Mesothelial cell of epicardium (in vitro differentiated cells): ENCODE data around the gene HUWE1. TPM values are rescaled to one million over a fixed set of nuclear protein-coding genes. Genes with fewer than 3 reads are reported as not detected.

Source experiments
- DNase-seq, 2 experiments: peaks; one replicate each; pipeline ENCODE4 v3.0.0; 2021; ENCODE audit warnings: low spot score in 2 of 2; ENCODE audit not compliant: unreplicated experiment in 2 of 2
- H3K27ac Mint-ChIP-seq: 2 replicates; pipeline ENCODE4 v1.8.0; 2021; ENCODE audit warnings: mixed read lengths
- H3K27me3 Mint-ChIP-seq: 2 replicates; pipeline ENCODE4 v1.8.0; 2021; ENCODE audit warnings: low read depth, mixed read lengths
- H3K36me3 Mint-ChIP-seq: 2 replicates; pipeline ENCODE4 v1.8.0; 2021; ENCODE audit warnings: mixed read lengths
- H3K4me1 Mint-ChIP-seq: 2 replicates; pipeline ENCODE4 v1.8.0; 2021; ENCODE audit warnings: mixed read lengths
- H3K4me3 Mint-ChIP-seq: 2 replicates; pipeline ENCODE4 v1.8.0; 2021; ENCODE audit warnings: mild to moderate bottlenecking, moderate library complexity, mixed read lengths
- H3K9me3 Mint-ChIP-seq: 2 replicates; pipeline ENCODE4 v1.8.0; 2021; ENCODE audit warnings: mixed read lengths
- total RNA-seq: library from RNA; stranded (reverse); gene quantifications from 3 replicates; pipeline ENCODE4 v1.2.1, GENCODE V29; 2021
- TF ChIP-seq, protein P1 (sequence below): fragments of 200-600 bp; sonication (generic); IDR thresholded peaks from one replicate; pipeline ENCODE4 v1.5.0; 2021; ENCODE audit warnings: antibody characterized with exemption; ENCODE audit not compliant: unreplicated experiment

Gene HUWE1
- total RNA-seq, 1 donor from 2014 or later = 277 TPM

DNA sequence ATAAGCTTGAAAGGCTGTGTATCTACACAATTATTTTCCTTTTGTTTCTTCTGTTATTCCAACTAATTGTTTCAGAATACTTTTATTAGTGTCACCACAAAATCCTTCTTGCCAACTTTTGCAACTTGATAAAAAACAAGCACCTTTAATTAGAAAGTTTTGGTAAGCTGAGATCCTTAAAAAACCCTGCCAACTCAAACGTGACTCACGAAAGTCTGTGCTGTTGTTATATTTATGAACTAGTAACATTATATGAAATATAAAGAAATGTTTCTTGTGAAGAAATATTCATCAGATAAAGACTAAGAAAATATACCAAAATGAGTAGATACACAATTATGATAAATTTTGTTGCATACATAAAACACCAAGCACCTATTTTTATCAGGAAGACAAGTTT lies 49.0 kb downstream of the HUWE1 start:
- Mint-ChIP-seq H3K27me3 (no peaks in the 10 kb centered on the region), H3K4me3 (no peak overlapping the region), H3K36me3 (peaks cover 30% of the 10 kb centered on the region), H3K4me1 (no peaks in the 10 kb centered on the region), H3K27ac (no peak overlapping the region), H3K9me3 (peaks cover 24% of the 10 kb centered on the region)
- DNase-seq = no peak
- TF ChIP-seq, protein P1, sequence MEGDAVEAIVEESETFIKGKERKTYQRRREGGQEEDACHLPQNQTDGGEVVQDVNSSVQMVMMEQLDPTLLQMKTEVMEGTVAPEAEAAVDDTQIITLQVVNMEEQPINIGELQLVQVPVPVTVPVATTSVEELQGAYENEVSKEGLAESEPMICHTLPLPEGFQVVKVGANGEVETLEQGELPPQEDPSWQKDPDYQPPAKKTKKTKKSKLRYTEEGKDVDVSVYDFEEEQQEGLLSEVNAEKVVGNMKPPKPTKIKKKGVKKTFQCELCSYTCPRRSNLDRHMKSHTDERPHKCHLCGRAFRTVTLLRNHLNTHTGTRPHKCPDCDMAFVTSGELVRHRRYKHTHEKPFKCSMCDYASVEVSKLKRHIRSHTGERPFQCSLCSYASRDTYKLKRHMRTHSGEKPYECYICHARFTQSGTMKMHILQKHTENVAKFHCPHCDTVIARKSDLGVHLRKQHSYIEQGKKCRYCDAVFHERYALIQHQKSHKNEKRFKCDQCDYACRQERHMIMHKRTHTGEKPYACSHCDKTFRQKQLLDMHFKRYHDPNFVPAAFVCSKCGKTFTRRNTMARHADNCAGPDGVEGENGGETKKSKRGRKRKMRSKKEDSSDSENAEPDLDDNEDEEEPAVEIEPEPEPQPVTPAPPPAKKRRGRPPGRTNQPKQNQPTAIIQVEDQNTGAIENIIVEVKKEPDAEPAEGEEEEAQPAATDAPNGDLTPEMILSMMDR = no peak

DNA sequence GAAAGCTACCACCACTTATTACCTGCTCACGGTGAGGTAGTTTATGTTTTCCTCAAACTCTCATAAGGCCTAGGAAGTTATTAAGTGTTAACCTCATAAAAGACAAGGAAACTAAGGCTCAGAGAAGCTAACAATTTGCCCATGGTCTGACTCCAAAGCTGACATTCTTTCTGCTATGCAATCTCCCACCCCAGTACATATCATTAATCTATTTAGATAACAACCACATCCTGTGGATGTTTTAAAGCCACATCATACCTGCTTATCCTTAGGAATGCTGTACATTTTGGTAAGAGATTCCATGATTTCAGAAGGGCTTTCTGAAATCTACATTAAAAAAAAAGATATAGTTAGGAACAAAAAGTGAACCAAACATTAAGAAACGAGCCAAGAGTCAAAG lies 55.4 kb downstream of the HUWE1 start:
- no peak for DNase-seq
- Mint-ChIP-seq H3K9me3 (peaks cover 18% of the 10 kb centered on the region), H3K36me3 (peaks cover 31% of the 10 kb centered on the region), H3K27ac (peak overlapping the region; percentile 56), H3K4me3 (no peak overlapping the region), H3K27me3 (no peaks in the 10 kb centered on the region), H3K4me1 (no peaks in the 10 kb centered on the region)
- TF ChIP-seq, protein P1 = no peak

DNA sequence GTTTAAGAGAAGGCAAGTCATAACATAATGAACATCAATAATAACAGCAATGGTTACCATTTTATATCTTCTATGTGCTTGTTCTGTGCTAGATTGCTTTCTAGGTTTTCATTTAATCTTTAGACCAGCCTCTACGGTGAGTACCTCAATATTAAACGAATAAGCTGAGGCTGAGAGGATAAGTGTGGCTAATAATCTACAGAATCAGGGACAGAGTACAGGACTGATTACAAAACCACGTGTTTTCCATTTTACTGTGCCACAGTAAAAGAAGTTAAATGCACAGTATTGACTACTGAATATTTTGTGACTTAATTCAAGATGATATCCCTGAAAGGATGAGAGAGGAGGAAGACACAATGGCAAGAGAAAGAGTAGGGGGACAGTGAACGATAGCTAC lies 56.3 kb downstream of the HUWE1 start:
- peaks cover 18% of the 10 kb centered on the region for H3K9me3 Mint-ChIP-seq
- TF ChIP-seq, protein P1 = no peak
- H3K4me3 Mint-ChIP-seq = no peak overlapping the region
- DNase-seq = no peak
- H3K27ac Mint-ChIP-seq = no peak overlapping the region
- no peaks in the 10 kb centered on the region for H3K4me1 Mint-ChIP-seq
- H3K27me3 Mint-ChIP-seq = no peaks in the 10 kb centered on the region
- H3K36me3 Mint-ChIP-seq = peaks cover 26% of the 10 kb centered on the region

GRCh38 chrX:53622431-53622830 lies 64.1 kb downstream of the HUWE1 start:
- H3K4me3 Mint-ChIP-seq = no peak overlapping the region
- peaks cover 15% of the 10 kb centered on the region for H3K36me3 Mint-ChIP-seq
- DNase-seq = no peak
- H3K27ac Mint-ChIP-seq = no peak overlapping the region
- no peaks in the 10 kb centered on the region for H3K4me1 Mint-ChIP-seq
- TF ChIP-seq, protein P1 = no peak
- H3K9me3 Mint-ChIP-seq = peaks cover 5% of the 10 kb centered on the region
- no peaks in the 10 kb centered on the region for H3K27me3 Mint-ChIP-seq

DNA sequence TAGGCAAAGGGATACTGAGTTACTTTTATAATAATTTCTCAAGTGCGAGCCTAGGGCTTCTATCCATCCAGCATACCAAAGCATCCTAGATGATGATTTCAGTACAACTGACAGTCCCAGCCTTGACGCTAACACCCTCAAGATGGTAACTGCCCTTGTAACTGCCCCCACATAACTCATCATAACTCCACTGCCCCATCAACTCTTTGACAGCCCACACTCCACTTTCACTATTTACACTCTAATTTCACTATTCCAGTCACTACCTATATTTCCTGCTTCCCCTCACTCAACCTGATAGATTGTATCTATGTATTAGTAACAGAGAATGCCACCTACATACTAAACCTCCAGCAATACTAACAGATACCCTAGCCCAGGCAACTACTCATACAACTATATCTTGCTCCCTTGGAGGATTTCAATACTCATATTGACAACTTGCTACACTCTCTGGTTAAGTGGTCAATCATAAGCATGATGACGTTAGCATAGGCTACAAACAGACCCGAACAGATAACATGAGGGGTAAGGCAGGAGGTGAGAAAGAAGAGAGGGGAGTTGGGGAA lies 65.0 kb downstream of the HUWE1 start:
- Mint-ChIP-seq H3K36me3 (peaks cover 9% of the 10 kb centered on the region), H3K4me3 (no peak overlapping the region), H3K9me3 (peaks cover 5% of the 10 kb centered on the region), H3K27ac (no peak overlapping the region), H3K4me1 (no peaks in the 10 kb centered on the region), H3K27me3 (no peaks in the 10 kb centered on the region)
- TF ChIP-seq, protein P1 = no peak
- no peak for DNase-seq

DNA sequence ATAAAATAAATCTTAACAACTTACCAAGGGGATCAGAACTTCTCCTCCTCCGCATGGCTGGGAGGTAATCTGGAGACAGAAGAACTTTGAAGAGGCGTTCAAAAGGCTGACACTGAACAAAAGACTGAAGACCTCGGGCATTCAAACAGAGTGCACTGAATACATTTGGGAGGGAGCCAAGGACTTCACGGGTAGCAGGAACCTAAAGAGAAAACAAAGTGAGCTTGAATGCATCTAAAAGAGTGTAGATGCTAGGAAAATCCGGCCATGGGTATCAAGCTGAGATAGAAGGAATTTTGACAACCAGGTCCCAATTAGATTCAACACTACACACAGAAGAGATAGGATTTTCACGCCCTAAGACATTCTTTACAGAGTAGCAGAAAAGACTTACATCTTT lies 69.6 kb downstream of the HUWE1 start:
- H3K9me3 Mint-ChIP-seq = peaks cover 13% of the 10 kb centered on the region

More for the DNA sequence above, 69.6 kb downstream of the HUWE1 start:
- H3K36me3 Mint-ChIP-seq = peaks cover 18% of the 10 kb centered on the region
- H3K27ac Mint-ChIP-seq = no peak overlapping the region
- no peak overlapping the region for H3K4me3 Mint-ChIP-seq
- no peaks in the 10 kb centered on the region for H3K4me1 Mint-ChIP-seq
- TF ChIP-seq, protein P1 = no peak
- no peak for DNase-seq
- H3K27me3 Mint-ChIP-seq = no peaks in the 10 kb centered on the region
